CD4-positive, CD25-positive, alpha-beta regulatory T cell (primary cell): Measurements from ENCODE around the gene SERPINB6. TPM values are rescaled to one million over a fixed set of nuclear protein-coding genes. Genes with fewer than 3 reads are reported as not detected.

Experiments used
- ATAC-seq, 2 donors: fragments of 150-1000 bp; cut with Tn5 transposase; one replicate each; pipeline ENCODE4 v1.10.0; 2021; ENCODE audit warnings: low read depth in 2 of 2, moderate number of reproducible peaks in 2 of 2, moderate library complexity in 1 of 2
- DNase-seq, 3 donors: peaks; one replicate each; pipeline versions ENCODE4 v3.0.0 to v3.0.0-alpha.2; 2012 to 2022; ENCODE audit warnings: mixed read lengths in 1 of 3
- H3K27ac ChIP-seq: one replicate; pipeline ENCODE4 v1.7.0; 2013; ENCODE audit warnings: mild to moderate bottlenecking, low read length; ENCODE audit not compliant: insufficient read depth, poor library complexity, severe bottlenecking
- H3K27me3 ChIP-seq: one replicate; pipeline ENCODE4 v1.7.0; 2013; ENCODE audit warnings: low read length; ENCODE audit not compliant: control insufficient read depth, insufficient read depth
- H3K36me3 ChIP-seq: one replicate; pipeline ENCODE4 v1.7.0; 2013; ENCODE audit warnings: mild to moderate bottlenecking, low read length, moderate library complexity; ENCODE audit not compliant: control insufficient read depth, insufficient read depth
- H3K4me1 ChIP-seq: 2 replicates; pipeline ENCODE4 v1.7.0; 2013; ENCODE audit warnings: mild to moderate bottlenecking, low read length; ENCODE audit not compliant: insufficient read depth, control insufficient read depth, poor library complexity, severe bottlenecking
- H3K4me3 ChIP-seq: one replicate; pipeline ENCODE4 v1.7.0; 2013; ENCODE audit warnings: low read depth, mild to moderate bottlenecking, low read length, moderate library complexity
- H3K9me3 ChIP-seq, 2 experiments: 1 replicate in 1 of 2; 2 replicates in 1 of 2; pipeline ENCODE4 v1.7.0; 2013; ENCODE audit warnings: low read length in 2 of 2, mild to moderate bottlenecking in 1 of 2, moderate library complexity in 1 of 2; ENCODE audit not compliant: control insufficient read depth in 2 of 2
- H3K27ac Mint-ChIP-seq, 3 donors: one replicate each; pipeline ENCODE4 v1.8.0; 2020 to 2022; ENCODE audit warnings: mild to moderate bottlenecking in 3 of 3, mixed read lengths in 3 of 3, moderate library complexity in 2 of 3
- H3K27me3 Mint-ChIP-seq: one replicate; pipeline ENCODE4 v1.8.0; 2022; ENCODE audit warnings: mild to moderate bottlenecking, mixed read lengths
- H3K36me3 Mint-ChIP-seq: one replicate; pipeline ENCODE4 v1.8.0; 2020; ENCODE audit warnings: mixed read lengths
- H3K4me1 Mint-ChIP-seq, 4 donors: one replicate each; pipeline ENCODE4 v1.8.0; 2020 to 2022; ENCODE audit warnings: mixed read lengths in 4 of 4, mild to moderate bottlenecking in 1 of 4
- H3K4me3 Mint-ChIP-seq, 4 donors: one replicate each; pipeline ENCODE4 v1.8.0; 2020 to 2022; ENCODE audit warnings: mild to moderate bottlenecking in 4 of 4, mixed read lengths in 4 of 4, moderate library complexity in 3 of 4
- H3K9me3 Mint-ChIP-seq, 7 donors: one replicate each; pipeline ENCODE4 v1.8.0; 2020 to 2022; ENCODE audit warnings: mixed read lengths in 7 of 7, mild to moderate bottlenecking in 3 of 7, moderate library complexity in 2 of 7
- polyA plus RNA-seq, 4 donors: library from polyadenylated mRNA; unstranded; fragments of 300-500 nt; fragmentation: Illumina TruSeq; gene quantifications; one replicate each; pipeline ENCODE4 v1.2.3, GENCODE V29; 2021
- total RNA-seq: library from RNA; stranded (reverse); gene quantifications from one replicate; pipeline ENCODE4 v1.2.3, GENCODE V29; 2022

Gene SERPINB6
- total and polyA plus RNA-seq, 5 donors from 2014 or later, result 3.9 to 79.9 (median 21.9) TPM

GRCh38 chr6:2961506-2961905 is 9.9 kb downstream of the SERPINB6 start:
- Mint-ChIP-seq H3K9me3 (peaks cover 0 to 1% (median 0%) of the 10 kb centered on the region in 7 donors), H3K4me3 (no peak overlapping the region), H3K27ac (peak overlapping the region in 1 of 3 donors; percentile 79), H3K4me1 (peaks cover 0 to 55% (median 5%) of the 10 kb centered on the region in 4 donors), H3K36me3 (peaks cover 7% of the 10 kb centered on the region), H3K27me3 (peaks cover 40% of the 10 kb centered on the region)
- Histone ChIP-seq H3K4me3 (no peak overlapping the region), H3K4me1 (no peaks in the 10 kb centered on the region), H3K27me3 (no peaks in the 10 kb centered on the region), H3K27ac (no peak overlapping the region), H3K9me3 (no peaks in the 10 kb centered on the region), H3K36me3 (no peaks in the 10 kb centered on the region)
- no peak for ATAC-seq
- DNase-seq, result no peak

DNA sequence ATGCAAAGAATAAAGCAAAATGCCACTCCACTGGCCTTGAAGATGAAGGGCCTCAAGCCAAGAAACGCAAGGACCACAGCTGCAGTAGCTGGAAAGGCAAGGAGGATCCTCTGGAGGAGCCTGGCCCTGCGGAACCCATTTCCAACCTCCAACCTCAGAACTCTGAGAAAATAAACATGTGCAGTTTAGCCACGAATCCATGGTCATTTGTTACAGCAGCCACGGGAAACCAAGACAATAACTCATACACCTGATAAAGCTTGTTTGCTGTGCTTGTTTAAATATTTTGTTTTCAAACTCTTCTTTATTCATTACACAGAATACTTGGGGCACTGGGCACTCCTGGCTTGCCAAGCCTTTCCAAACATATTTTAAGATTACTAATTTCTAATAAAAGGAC is 10.4 kb downstream of the SERPINB6 start:
- Histone ChIP-seq H3K4me3 (no peak overlapping the region), H3K9me3 (no peaks in the 10 kb centered on the region), H3K27me3 (no peaks in the 10 kb centered on the region), H3K36me3 (no peaks in the 10 kb centered on the region), H3K4me1 (no peaks in the 10 kb centered on the region), H3K27ac (no peak overlapping the region)
- peaks cover 0 to 1% (median 0%) of the 10 kb centered on the region in 7 donors for H3K9me3 Mint-ChIP-seq
- ATAC-seq, result no peak
- H3K27ac Mint-ChIP-seq, result no peak overlapping the region
- H3K4me3 Mint-ChIP-seq, result no peak overlapping the region
- peaks cover 7% of the 10 kb centered on the region for H3K36me3 Mint-ChIP-seq
- peaks cover 0 to 49% (median 5%) of the 10 kb centered on the region in 4 donors for H3K4me1 Mint-ChIP-seq
- no peak for DNase-seq
- H3K27me3 Mint-ChIP-seq, result peaks cover 34% of the 10 kb centered on the region

DNA sequence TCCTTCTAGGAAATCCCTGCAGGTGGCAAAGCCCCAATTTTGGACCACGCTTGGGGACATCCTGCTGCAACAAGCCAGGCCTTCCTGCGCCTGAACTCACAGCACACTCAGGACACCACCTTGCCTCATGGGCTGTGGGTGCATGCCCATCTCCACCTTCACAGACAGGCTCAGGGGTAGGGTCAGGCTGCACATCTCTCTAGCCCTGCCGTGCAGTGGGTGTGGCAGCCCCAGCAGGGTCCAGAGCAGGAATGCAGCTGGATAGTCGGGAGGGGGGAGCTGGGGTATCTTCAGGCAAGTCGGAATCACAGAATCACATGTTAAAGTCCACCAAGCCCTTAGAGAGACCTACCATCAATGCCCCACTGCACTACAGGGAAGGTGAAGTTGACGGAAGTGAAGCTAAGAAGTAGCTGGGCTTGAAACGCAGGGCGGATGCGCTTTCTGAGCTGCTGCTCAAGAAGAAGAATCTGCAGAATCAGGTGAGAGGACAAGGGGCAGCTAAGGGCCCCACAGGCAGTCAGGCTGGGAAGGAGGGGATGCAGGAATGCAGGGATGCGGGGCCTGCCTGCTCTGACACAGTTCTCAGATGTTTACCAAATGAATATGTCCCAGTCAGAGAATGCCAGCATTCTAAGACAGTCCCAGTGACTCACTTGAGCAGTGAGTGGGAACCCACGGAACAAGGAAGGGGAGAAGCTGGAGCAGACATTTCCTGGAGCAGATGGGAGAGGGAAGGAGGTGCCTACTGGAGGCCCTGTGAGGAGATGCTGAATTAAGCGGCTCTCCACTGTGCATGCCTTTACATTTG is 11.3 kb downstream of the SERPINB6 start:
- Histone ChIP-seq H3K27ac (no peak overlapping the region), H3K27me3 (no peaks in the 10 kb centered on the region), H3K36me3 (no peaks in the 10 kb centered on the region), H3K4me1 (no peaks in the 10 kb centered on the region), H3K9me3 (no peaks in the 10 kb centered on the region), H3K4me3 (no peak overlapping the region)
- H3K4me3 Mint-ChIP-seq, result no peak overlapping the region
- peaks cover 11% of the 10 kb centered on the region for H3K36me3 Mint-ChIP-seq
- H3K4me1 Mint-ChIP-seq, result peaks cover 0 to 44% (median 5%) of the 10 kb centered on the region in 4 donors
- peaks cover 29% of the 10 kb centered on the region for H3K27me3 Mint-ChIP-seq
- peaks cover 0 to 1% (median 0%) of the 10 kb centered on the region in 7 donors for H3K9me3 Mint-ChIP-seq
- no peak for DNase-seq
- H3K27ac Mint-ChIP-seq, result peak overlapping the region in 2 of 3 donors; percentile 62 to 63
- ATAC-seq, result no peak

DNA sequence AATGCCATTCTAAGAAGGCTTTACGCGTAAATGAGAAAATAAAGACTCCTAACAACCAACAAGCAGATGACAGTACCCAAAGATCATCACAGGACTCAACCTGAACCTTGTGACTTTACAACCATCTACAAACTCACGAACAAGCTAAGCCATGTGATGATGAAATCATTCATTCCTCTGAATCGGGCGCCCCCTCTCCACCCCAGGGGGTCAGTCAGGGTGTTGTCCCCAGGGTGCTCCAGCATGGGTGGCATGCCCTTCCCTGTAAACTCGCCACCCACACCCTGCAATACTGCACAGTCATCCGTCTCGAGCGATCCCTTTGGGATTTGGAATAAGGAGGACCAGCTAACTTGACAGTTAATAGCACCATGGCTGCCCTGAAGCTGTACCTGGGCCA is 12.6 kb downstream of the SERPINB6 start:
- no peaks in the 10 kb centered on the region for H3K27me3 ChIP-seq
- peaks cover 0 to 1% (median 0%) of the 10 kb centered on the region in 7 donors for H3K9me3 Mint-ChIP-seq
- no peak for ATAC-seq
- no peak overlapping the region for H3K27ac ChIP-seq
- H3K9me3 ChIP-seq, result no peaks in the 10 kb centered on the region
- no peak for DNase-seq
- H3K27ac Mint-ChIP-seq, result peak overlapping the region in 2 of 3 donors; percentile 67 to 87
- no peak overlapping the region for H3K4me3 Mint-ChIP-seq
- H3K4me1 ChIP-seq, result no peaks in the 10 kb centered on the region
- peaks cover 0 to 41% (median 5%) of the 10 kb centered on the region in 4 donors for H3K4me1 Mint-ChIP-seq
- H3K4me3 ChIP-seq, result no peak overlapping the region
- H3K36me3 ChIP-seq, result no peaks in the 10 kb centered on the region
- peaks cover 23% of the 10 kb centered on the region for H3K27me3 Mint-ChIP-seq
- peaks cover 17% of the 10 kb centered on the region for H3K36me3 Mint-ChIP-seq

DNA sequence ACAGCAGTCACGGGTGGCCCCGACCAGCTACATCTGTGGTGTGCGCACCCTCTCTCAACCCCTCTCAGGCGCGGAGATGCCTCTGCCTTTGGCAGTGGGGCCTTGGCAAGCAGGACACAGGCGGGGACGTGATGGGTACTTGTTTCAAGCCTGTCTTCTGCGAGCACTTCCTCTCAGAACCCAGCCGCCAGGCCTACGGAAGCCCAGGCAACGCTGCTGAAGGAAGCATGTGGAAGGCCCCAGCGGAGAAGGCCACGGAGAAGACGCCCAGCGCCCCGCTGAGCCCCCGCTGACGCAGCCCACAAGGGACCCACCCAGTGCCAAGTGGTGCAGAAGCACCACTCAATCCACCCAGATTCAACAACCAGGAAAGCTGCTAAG is 13.0 kb downstream of the SERPINB6 start:
- Histone ChIP-seq H3K27me3 (no peaks in the 10 kb centered on the region), H3K4me3 (no peak overlapping the region), H3K4me1 (no peaks in the 10 kb centered on the region), H3K27ac (no peak overlapping the region), H3K9me3 (no peaks in the 10 kb centered on the region), H3K36me3 (no peaks in the 10 kb centered on the region)
- Mint-ChIP-seq H3K4me1 (peaks cover 0 to 36% (median 5%) of the 10 kb centered on the region in 4 donors), H3K9me3 (peaks cover 0 to 1% (median 0%) of the 10 kb centered on the region in 7 donors), H3K27ac (peak overlapping the region in 2 of 3 donors; percentile 67 to 87), H3K36me3 (peaks cover 17% of the 10 kb centered on the region), H3K27me3 (peaks cover 21% of the 10 kb centered on the region), H3K4me3 (peak overlapping the region in 1 of 4 donors; percentile 38)
- peak in 1 of 2 donors; percentile 53 for ATAC-seq
- no peak for DNase-seq

DNA sequence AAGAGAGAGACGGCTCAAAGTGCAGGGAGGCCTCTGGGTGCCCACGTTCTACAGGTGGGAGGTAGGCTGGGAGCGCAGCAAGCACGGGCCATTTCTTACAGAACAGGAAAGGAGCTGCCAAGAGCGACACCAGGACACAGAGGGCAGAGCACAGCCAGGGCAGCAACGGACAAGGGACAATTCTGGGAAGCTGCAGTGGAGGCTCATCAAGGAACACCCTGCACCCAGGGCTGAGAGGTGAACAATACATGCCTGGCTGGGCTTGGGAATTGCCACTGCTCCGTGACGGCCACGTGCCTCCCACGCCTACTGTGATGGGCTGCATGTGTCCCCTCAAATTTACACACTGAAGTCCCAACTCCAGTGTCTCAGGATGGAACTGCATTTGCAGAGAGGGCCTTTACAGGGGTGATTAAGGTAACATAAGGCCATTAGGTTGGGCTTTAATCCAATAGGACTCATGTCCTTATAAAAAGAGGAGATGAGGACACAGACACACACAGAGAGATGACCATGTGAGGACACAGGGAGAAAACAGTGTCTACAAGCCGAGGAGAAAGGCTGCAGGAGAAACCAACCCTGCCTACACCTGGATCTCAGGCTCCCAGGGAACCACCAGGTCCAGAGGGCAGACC is 13.6 kb downstream of the SERPINB6 start:
- no peak overlapping the region for H3K4me3 Mint-ChIP-seq
- H3K4me3 ChIP-seq, result no peak overlapping the region
- DNase-seq, result no peak
- peak overlapping the region; percentile 42 to 87 (median 86) for H3K27ac Mint-ChIP-seq
- H3K27me3 ChIP-seq, result no peaks in the 10 kb centered on the region
- no peaks in the 10 kb centered on the region for H3K36me3 ChIP-seq
- H3K9me3 ChIP-seq, result no peaks in the 10 kb centered on the region
- H3K9me3 Mint-ChIP-seq, result peaks cover 0 to 1% (median 0%) of the 10 kb centered on the region in 7 donors
- H3K4me1 ChIP-seq, result no peaks in the 10 kb centered on the region
- H3K36me3 Mint-ChIP-seq, result peaks cover 17% of the 10 kb centered on the region
- H3K4me1 Mint-ChIP-seq, result peaks cover 0 to 33% (median 5%) of the 10 kb centered on the region in 4 donors
- no peak overlapping the region for H3K27ac ChIP-seq
- H3K27me3 Mint-ChIP-seq, result peaks cover 21% of the 10 kb centered on the region
- ATAC-seq, result no peak

DNA sequence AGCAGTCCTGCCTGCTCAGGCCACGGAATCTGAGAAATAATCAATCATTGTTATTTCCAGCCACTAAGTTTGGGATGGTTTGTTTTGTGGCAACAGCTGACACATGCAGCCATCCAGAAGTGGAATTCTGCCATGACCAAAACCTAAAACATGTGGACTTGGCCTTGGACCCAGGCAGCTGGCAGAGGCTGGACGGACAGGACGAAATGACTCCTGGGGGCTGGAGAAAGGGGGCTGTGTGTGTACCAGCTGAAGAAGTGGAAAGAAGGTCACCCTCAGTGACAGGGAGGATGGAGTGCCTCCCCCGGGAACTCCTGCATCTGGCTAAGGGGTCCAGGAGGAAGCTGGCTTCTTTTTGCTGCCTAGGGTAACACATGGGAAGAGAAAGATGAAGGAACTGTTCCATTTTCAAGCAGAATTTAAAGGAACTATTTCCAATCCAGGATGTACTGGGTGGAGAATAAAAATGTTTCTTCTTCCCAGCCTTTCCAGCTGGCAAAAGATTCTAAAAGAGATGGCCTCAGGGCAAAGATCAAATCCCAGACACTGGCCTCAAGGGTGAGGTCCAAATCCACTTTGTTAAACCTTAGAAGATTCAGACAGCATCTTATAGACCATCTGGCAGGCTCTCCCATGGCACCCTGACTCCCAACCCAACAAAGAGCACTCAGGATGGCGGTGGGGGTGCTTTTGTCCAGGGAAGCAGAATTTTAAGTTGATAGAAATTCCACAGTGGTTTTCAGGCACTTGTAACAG is 14.3 kb downstream of the SERPINB6 start:
- Mint-ChIP-seq H3K27ac (peak overlapping the region in 2 of 3 donors; percentile 42 to 86), H3K27me3 (peaks cover 23% of the 10 kb centered on the region), H3K36me3 (peaks cover 17% of the 10 kb centered on the region), H3K9me3 (peaks cover 0 to 1% (median 0%) of the 10 kb centered on the region in 7 donors), H3K4me1 (peaks cover 0 to 27% (median 4%) of the 10 kb centered on the region in 4 donors), H3K4me3 (no peak overlapping the region)
- Histone ChIP-seq H3K4me3 (no peak overlapping the region), H3K9me3 (no peaks in the 10 kb centered on the region), H3K36me3 (no peaks in the 10 kb centered on the region), H3K27me3 (no peaks in the 10 kb centered on the region), H3K4me1 (no peaks in the 10 kb centered on the region), H3K27ac (no peak overlapping the region)
- DNase-seq (no peak), ATAC-seq (no peak)
